GM21825 (cell line): ENCODE results near the gene FZR1.

Experiments used
- ATAC-seq: cut with Tn5 transposase; IDR thresholded peaks from one replicate; pipeline ENCODE4 v1.9.1; 2021; ENCODE audit warnings: mild to moderate bottlenecking, moderate library complexity; ENCODE audit not compliant: unreplicated experiment

Gene FZR1

DNA sequence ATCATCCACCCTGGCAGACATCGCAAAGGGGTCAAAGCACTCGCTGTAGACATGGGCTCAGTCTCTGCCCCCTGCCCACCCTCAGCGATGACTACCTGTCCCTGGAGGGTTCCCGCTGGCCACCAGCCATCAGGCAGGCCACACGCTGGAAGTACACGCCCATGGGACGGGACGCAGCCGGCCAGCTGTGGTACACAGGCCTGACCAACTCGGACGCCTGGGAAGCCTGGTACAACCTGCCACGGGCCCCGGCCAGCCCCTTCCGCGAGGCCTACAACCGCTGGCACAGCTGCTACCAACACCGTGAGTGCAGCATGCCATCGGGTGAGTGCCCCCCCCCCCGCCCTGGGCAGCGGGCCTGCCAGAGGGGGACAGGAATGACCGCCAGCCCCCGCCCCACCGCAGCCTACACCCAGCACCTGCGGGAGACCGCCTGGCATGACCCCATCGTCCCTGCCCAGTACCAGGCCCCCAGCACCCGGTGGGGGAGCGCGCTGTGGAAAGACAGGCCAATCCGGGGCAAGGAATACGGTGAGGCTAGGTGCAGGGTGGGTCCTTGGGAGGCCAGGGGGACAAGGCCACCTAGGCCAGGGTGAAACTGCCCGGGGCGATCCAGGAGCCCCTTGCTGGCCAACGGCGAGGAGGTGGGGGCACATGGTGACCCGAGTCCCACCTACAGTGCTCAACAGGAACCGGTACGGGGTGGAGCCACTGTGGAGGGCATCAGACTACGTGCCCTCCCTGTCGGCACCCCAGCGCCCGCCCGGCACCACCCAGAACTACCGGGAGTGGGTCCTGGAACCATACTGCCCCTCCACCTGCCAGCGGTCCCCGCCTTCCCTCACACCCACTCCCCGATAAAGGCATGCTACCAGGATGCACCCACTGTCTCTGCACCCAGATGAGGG is 37.3 kb downstream of the FZR1 start:
- ATAC-seq = no peak

DNA sequence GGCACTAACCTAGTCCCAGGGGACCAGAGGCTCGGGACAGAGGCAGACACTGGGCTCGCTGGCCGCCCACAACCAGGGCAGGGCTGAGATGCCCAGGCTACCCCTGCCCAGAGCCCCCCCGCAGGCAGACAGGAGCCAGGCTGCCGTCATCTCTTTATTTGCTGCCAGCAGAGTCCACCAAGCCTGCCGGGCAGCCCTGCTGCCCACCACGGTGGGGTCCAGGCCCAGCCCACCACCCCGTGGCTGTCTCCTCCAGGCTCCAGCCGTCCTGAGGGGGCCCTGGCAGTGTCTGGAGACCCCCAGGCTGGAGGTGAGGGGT is 37.9 kb downstream of the FZR1 start:
- ATAC-seq = no peak

DNA sequence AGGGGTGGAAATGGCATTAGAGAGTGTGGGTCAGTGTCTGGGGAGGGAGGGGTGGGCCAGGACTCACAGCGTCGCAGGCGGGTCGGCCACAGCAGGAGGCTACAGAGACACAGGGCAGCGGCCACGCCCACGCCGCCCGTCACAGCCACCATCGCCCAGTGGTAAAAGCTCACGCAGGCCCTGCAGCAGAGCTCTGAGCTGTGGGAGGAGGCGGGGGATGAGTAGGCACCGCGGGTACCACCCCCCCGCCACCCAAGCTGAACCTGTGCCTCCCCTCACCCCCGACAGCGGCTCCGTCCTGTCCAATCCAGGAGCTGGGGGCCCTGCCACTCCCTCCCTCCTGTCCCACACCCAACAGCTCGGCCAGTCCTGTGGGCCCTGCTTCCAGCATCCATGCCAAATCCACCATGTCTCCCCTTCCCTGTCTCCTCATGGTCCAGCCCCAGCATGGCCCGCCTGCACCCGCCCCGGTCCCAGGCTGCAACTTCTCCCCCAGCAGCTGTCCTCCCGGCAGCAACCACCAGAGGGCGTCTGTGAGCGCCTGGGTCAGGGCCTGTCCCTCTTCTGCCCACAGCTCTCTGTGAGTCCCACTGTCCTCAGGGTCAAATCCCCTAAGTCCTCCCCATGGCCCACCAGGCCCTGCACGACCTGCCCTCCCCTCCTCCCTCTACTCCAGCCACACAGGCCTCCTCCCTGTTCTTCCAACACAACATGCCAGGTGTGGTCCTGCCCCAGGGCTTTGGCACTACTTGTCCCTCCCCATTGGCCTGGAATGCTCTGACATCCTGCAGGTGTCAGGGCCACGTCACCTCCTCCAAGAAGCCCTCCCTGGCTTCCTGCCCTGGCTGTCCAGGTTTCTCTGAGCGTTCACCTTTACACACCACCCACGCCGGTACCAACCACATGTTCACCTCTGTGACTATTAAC is 38.9 kb downstream of the FZR1 start:
- no peak for ATAC-seq

DNA sequence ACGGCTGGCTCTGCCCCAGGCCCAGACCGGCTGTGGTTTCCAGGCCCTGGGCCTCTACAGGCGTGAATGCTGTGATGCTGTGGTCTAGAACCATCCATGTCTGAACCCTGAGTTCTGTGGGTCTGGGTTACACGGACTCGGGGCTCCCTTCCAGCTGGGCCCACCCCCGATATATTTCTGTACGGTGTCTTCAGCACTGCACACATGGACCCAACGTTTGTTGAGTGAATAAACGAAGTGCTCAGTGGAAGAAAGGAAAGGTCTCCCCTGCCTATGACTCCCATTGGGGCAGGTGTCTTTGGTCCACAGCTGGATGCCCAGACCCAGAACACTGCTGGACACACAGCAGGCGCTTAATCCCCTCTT is 39.5 kb downstream of the FZR1 start:
- no peak for ATAC-seq

DNA sequence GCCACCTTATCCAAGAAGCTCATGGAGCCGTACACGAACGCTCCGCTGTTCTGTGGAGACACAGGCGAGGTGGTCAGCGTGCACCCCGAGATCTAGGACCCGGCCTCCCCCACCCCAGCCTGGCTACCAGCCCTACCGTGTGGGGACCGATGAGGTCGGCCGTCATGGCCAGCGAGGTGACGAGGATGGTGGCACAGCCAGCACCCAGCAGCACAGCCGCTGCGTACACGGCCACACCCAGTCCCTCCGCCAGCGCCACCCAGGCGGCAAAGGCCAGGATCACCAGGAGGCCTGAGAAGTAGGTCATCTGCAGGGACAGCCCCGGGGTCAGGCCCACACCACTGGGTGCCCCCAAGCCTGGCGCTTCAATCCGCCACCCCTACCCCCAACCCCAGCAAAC is 40.0 kb downstream of the FZR1 start:
- no peak for ATAC-seq

DNA sequence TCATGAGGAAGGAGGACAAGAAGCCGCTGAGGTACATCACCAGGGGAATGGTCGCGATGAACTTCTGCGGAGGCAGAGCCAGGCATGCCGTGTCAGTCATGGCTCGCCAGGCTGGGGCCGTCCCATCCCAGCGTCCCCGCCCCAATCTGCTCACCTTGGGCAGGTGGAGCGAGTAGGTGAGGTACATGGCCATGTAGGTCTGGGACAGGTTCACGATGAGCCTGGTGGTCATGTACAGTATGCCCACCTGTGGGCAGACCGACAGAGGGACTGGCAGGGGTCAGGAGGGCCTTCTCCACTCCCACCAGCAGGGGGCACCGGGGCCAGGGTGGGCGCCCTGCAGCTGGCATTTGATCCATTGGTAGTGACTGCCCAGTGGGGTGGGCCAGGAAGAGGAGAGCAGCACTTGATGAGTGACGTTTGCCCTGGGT is 41.2 kb downstream of the FZR1 start:
- ATAC-seq = no peak

DNA sequence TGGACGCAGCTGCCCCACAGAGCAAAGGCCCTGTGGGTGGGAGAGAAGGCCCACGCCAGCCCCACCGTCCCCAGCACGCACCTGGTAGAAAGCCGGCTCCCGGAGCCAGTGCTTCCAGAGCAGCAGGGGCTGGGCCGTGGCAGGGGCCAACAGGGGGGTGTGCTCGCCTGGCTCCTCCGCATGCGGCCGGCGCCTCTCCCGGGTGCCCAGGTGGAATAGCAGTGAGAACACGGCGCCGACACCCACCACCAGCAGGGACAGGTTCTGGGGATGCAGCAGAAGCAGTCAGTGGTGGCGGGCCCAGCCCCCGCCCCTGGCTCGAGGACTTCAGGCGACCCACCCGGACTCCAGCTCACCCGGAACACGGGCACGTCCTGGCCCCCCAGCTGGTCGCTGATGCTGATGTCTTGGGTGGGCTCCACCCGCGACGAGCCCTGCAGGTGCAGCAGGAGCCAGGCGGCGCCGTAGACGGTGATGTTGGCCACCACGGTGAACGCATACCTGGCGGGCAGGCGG is 41.7 kb downstream of the FZR1 start:
- ATAC-seq = no peak

DNA sequence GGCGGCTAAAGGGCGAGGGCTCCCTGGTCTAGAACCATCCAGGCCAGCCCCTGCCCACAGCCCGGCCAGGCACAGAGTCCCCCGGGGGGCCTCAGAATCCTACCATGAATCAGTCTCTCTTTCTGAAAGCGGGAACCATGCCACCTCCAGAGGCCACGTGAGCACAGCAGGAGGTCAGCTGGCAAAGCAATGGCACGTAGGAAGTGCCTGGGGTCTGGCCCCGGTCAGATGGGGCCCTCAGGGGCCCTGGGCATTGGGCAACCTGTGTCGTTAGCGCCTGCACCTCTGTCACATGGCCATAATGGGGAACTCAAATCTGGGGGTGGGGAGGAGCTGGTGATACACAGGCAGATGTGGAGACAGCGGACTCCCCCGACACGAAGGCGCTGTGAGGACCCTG is 42.5 kb downstream of the FZR1 start:
- ATAC-seq = no peak

DNA sequence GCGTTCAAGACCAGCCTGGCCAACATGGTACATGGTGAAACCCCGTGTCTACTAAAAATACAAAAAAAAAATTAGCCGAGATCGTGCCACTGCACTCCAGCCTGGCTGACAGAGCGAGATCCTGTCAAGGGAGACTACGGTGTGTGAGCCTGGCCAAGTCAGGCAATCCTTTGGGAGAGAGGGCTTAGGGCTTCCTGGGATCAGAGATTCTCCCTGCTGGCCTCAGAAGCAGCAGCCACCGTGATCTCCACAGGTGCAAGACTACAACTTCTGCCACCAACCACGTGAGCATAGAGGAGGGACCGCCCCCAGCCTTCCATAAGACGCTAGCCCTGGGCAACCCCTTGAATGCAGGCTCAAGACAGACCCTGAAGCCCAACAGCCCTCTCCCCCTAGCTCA is 43.7 kb downstream of the FZR1 start:
- no peak for ATAC-seq

DNA sequence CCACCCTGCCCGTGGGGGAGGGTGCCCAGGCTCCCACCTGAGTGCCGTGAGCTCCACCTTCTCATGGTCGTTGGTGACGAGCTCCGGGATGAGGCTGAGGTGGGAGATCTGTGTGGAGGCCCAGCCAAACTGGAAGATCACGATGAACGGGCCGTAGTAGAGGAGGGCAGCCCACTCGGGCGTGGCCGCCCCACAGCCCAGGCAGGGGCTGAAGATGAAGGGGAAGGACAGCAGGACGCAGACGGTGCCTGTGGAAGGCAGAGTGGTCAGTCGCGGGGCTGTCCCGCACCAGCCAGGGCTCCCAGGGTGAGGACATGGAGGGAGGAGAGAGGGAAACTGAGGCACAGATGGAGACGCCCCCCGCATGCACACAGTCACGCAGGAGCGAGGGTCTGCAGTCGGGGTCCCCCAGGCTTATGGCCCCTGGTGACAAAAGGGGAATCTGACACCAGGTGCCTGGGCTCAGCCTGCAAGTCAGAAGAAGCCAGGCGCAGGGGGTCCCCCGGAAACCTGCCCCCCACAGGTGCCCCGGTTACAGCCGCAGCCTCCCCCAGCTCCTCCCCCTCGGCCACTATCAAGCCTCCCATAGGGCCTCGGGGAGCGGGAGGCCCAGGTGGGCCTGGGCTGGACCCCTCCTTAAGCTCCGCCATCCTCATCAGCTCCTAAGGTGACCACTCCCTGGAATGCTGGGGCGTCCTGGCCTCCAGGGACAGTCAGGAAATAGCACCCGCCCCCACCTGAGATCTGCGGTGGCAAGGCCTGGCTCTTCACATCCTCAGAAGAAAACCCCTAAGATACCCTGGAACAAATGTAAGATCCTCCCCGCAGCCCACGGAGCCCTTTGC is 45.1 kb downstream of the FZR1 start:
- no peak for ATAC-seq

DNA sequence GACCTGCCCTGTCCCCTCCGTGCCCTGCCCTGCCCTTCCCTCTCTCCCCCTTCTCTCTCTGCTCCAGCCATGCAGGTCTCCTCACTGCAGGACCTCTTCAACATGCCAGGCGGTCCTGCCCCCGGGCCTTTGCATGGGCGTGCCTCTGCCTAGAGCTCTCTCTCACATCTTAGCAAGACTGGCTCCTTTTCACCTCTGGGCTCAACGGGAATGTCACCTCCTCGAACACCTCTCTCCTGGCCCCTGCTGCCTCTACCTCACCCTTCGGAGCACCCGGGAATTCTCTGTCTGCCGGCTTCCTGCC is 45.6 kb downstream of the FZR1 start:
- no peak for ATAC-seq

DNA sequence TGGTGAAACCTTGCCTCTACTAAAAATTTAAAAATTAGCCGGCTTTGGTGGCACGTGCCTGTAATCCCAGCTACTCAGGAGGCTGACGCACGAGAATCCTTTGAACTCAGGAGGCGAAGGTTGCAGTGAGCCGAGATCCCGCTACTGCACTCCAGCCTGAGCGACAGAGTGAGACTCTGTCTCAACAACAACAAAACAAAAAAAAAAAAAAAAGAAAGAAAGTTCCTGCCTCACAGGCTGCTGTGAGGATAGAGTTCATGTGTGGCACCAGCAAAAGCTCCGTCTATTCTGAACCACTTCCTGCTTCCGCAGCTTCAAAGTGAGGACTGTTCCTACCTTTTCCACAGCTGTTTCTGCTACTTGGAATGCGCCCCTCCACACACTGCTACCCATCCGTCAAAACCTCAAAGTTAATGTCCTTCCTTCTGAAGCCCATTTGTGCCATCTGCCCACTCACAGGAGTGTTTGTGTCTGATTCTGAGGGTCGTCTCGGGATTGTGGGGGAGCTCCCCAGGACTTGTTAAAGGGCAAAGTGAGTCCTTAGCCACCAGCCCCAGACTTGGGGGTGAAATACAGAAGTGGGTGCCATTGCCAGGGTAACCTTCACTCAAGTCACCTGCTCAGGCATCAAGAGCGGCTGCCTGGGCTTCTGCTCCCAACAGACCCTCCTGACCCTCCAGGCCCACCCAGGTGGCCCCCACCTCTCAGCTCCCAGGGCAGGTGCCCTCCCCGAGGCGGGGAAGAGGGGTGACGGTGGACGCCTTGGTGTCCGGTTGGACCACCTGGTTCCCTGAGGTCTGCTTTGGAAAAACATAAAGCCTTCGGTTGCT is 48.4 kb downstream of the FZR1 start:
- no peak for ATAC-seq

DNA sequence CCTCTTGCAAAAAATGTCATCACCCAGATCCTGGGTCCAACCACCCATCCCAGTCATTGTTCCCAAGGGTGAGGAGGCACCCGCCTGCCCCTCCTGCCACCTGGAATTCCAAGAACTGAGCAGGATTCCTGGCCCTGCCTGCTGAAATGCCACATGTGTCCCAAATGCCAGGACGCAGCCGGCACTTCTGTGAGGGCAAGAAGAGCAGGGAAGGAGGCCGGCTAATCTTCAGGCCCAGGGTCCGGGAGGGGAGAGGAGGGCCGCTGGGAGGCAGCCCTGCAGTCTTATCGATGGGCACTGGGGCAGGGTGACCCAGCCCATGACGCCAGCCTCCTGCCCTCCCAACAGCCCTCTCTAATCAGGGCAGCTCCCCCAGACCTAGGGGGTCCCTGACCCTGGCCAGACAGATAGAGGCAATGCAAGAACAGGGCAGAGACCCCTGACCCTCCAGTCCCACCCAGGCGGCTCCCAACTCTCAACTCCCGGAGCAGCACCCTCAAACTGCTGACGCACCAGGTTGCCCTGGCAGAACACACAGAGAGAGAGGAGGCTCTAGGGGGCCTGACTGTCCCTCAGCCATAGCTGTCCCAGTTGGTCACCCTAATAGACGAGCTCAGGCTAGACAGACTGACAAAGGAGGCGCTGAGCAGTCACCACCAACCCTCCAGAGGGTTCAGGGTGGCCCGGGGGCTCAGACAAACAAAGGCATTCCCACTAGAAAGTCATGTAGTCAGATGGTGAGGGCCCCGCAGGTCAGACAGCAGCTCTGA is 49.7 kb downstream of the FZR1 start:
- ATAC-seq = no peak

DNA sequence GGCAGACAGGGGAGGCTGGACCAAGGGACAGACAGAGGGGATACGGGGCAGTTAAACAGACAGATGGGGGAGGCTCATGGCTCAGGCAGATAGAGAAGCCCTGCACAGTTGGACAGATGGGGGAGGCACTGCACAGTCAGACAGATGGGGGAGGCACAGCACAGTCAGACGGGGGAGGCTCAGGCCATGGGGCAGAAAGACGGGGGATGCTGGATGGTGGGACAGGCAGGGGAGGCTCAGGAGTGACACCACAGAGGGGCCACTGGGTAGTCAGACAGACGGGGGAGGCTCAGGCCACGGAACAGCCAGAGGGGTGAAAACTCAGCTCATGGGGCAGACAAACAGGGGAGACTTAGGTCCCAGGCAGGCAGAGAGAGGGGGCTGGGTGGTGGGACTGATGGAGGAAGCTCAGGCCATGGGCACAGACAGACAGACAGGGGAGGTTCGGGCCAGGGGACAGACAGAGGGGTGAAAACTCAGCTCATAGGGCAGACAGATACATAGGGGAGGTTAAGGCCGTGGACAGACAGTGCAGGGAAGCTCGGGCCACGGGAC is 50.4 kb downstream of the FZR1 start:
- no peak for ATAC-seq

DNA sequence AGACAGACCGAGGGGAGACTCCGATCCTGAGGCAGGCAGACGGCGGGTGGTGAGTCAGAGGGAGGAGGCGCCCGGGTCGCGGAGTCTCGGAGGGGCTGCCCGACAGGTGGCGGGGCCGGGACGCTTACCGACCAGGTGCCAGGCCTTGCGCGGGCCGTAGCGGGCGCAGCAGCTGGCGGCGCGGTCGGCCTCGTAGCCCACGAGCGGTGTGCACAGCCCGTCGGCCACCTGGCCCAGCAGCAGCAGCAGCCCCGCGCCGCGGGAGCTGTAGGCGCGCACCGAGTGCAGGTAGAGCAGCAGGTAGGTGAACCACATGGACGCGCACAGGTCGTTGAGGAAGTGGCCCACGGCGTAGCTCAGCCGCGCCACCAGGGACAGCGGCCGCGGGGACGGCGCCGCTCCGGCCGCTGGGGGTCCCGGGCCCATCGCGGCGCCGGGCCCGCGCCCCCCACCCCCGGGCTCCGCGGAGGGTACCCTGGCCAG is 50.9 kb downstream of the FZR1 start:
- ATAC-seq = peak; percentile 21

DNA sequence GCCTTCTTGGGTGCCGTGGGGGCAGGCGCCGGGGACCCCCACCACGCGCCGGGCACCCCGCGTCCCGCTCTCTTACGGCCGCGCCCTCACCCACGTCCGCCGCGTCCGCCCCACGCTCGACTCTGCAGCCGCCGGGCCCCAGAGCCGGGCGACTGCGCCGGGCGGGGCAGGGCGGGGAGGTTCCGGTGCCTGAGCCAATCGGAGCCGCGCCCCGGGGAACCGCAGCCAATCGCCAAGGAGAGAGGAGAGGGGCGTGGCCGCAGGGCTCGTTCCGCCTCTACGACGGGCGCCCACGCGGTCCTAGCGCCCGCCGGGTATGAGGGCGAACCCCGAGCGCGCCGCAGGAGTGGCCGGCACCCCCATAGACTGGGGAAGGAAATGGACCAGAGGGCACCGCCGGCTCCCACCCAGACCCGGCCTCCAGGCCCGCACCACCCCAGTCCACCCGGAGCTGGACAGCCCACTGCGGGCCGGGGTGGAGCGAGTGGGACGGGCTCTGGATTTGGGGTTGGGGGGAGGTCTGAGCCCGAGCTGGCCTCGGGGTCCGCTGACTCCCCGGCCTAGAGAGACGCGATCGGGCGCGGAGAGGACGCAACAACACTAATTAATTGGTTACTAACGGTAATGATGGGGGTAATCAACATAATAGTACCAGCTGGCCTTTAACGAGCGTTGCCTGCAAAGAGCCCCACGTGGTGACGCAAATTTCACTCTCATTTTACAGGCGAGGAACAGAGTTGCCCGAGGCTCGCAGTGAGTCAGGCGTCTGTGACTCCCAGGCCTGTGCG is 51.5 kb downstream of the FZR1 start, which contains the start of gene MFSD12:
Gene MFSD12 (minus strand): TSS at position 126 of the 788 bp plus-strand sequence. CDS start 183 bp downstream, outside the sequence.
- ATAC-seq = peak; percentile 65

DNA sequence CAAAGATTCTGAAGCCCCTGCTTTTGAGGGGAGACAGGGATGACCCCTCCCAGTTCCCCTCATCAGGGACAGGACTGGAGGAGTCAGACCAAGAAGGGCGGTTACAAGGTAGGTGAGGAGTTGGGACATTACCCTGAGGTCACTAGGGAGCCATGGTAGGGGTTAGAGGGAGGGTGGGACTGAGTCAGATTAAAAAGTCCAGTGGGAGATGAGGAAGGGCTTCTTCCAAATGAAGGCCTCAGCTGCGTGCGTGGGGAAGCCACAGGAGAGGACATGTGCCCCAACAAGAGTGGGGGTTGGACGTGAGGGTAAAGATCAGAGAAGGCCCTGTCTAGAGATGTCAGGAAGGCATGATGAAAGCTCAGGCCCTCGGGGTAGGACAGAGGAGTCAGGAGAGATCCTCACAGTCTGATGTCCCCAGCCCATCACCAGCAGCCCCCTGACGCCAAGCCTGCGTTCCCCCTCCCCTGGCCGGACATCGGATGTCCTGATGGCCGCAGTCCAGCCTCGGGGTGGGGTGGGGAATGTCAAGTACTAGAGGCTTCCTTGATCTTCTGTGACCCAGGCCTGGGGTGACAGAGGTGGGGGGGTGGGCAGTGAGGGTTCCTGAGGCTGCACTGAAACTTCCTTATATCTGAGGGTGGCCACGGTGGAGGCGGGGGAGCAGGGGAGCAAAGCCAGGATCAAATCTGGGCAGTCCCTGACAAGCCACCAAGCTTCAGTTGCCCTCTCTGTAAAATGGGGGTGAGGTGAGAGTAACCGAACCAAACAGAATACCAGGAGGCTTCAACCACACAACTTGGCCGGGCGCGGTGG is 57.8 kb downstream of the FZR1 start:
- no peak for ATAC-seq
